Suprapubic skin (tissue), 4 donors: ENCODE results near the gene SLC2A9.

Experiments used
- CTCF ChIP-seq, 2 donors: fragments of 200-600 bp in 1 of 2; fragments of 450-650 bp in 1 of 2; sonication (generic) in 1 of 2; IDR thresholded peaks; one replicate each; pipeline ENCODE4 v1.5.1; 2016 to 2019; ENCODE audit warnings: antibody characterized with exemption in 2 of 2, mild to moderate bottlenecking in 1 of 2, moderate library complexity in 1 of 2
- EP300 ChIP-seq: sonication (generic); formaldehyde crosslinking; IDR thresholded peaks from one replicate; pipeline ENCODE4 v1.6.1; 2017; ENCODE audit warnings: antibody characterized with exemption
- POLR2A ChIP-seq, 2 donors: fragments of 450-650 bp; IDR thresholded peaks; one replicate each; pipeline ENCODE4 v1.6.1; 2017; ENCODE audit warnings: antibody characterized with exemption in 2 of 2, mild to moderate bottlenecking in 2 of 2, moderate library complexity in 2 of 2
- POLR2AphosphoS5 ChIP-seq, 3 donors: sonication (generic); formaldehyde crosslinking; IDR thresholded peaks; one replicate each; pipeline ENCODE4 v1.6.1; 2017; ENCODE audit warnings: antibody characterized with exemption in 3 of 3

GRCh38 chr4:9931146-9931545 lies 90.2 kb downstream of the SLC2A9 start:
- TF ChIP-seq CTCF (IDR thresholded peaks at IDR 0.05) (no peak), POLR2A (IDR thresholded peaks at IDR 0.05) (no peak), EP300 (no peak), POLR2AphosphoS5 (IDR thresholded peaks at IDR 0.05) (no peak)
